SKM-1 treated with dmso at 0.1 percent for 144 hours (cell line): ENCODE results near the gene LRRC8A.

Experiments
- DNase-seq: peaks from one replicate; lab custom pipeline; 2025; ENCODE audit not compliant: unreplicated experiment; lab: John Stamatoyannopoulos, UW

The LRRC8A gene

DNA sequence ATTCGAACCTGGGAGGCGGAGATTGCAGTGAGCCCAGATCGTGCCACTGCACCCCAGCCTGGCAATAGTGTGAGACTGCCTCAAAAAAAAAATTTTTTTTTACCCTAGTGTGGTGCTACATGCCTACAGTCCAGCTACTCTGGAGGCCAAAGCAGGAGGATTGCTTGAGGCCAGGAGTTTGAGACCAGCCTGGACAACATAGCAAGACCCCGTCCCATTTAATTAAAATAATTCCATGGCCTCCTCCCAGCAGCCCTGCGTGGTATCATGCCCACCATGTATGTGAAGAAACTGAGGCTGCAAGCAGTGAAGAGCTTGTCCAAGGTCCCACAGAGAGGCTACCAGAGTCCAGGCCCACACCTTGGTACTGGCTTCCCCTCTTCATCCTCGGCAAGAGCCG lies 19.4 kb downstream of the LRRC8A start:
- no peak for DNase-seq

DNA sequence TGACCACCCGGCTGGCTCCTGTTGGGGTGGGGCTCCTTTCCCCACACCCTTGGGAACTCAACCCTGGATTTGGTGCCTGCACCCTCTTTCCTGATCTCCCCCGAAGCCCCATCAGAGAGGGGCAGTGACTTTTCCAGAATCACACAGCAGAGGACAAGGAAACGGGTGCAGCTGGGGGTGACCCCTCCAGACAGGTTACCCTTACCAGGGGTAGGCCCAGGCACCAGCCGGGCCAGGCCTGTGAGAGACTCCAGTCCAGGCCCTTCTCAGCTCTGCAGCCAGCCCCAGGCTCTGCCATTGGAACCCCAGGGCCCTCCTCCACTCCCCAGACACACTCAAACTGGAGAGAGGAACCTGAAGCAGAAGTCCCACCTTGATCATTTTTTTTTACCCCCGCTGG lies 19.9 kb downstream of the LRRC8A start:
- no peak for DNase-seq

DNA sequence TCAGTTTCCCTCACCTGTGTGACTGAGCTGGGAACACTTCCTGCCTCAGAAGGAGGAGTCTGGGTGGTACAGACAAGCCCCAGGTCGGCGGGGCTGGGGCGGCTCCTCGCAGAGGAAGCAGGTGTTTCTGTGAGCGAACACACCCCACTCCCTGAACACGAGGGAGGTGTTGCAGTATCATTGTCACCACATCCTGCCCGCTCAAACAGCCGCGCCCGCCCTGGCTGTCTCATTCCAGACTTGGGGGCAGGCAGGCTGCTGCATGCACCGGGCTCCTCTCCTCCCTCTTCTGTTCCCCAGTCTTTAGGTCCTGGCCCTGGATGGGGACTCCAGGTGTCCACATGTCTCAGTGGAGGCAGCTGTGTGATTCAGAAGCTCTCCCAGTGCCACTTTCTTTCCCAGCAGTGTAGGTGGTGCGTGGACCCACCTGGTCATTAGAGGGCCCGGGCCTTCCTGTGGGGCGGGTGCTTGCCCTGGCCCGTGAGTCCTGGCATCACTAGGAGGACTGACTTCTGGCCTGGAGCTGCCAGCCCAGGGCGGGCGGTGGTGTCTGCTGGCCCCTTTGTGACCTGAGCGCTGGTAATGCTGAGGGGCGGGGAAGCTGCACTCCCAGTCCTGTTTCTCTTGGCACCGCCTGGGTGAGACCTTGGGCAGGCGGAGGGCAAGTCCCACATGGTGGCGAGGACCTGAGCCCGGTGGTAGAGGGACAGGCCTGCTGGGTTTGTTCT lies 20.6 kb downstream of the LRRC8A start:
- no peak for DNase-seq

DNA sequence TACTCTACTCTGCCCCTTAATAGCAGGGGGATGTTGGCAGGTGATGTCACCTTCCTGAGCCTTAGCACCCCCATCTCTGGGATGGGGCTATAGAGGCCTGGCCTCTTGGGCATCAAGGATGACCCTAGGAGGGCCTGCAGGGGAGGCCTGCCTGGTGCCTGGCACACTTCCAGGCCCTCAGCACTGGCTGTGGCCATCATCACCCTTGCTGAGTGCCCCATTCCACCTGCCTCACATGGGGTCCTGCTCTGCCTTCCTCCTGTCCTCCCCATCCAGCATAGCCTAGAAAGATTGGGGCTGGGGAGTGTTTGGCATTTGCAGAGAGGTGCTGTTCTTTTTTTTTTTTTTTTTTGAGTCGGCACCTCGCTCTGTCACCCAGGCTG lies 21.1 kb downstream of the LRRC8A start:
- no peak for DNase-seq

DNA sequence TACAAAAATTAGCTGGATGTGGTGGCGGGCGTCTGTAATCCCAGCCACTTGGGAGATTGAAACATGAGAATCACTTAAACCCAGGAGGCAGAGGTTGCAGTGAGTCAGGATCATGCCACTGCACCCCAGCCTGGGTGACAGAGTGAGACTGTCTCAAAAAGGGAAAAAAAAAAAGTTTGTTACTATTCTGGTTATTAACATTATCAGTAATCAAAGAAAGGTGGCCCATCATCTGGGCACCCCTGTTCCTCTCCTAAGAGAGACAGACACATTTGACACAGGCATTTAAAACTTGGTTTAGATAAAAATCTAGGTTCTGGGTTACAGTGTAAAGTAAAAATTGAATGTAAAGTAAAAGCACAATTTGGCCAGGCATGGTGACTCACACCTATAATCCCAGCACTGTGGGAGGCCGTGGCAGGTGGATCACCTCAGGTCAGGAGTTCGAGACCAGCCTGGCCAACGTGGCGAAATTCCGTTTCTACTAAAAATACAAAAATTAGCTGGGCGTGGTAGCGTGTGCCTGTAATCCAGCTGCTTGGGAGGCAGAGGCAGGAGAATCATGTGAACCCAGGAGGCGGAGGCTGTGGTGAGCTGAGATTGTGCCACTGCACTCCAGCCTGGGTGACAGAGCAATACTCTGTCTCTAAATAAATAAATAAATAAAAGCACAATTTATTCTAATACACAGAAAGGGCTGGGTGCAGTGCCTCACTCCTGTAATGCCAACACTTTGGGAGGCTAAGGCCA lies 22.1 kb downstream of the LRRC8A start:
- DNase-seq = no peak

DNA sequence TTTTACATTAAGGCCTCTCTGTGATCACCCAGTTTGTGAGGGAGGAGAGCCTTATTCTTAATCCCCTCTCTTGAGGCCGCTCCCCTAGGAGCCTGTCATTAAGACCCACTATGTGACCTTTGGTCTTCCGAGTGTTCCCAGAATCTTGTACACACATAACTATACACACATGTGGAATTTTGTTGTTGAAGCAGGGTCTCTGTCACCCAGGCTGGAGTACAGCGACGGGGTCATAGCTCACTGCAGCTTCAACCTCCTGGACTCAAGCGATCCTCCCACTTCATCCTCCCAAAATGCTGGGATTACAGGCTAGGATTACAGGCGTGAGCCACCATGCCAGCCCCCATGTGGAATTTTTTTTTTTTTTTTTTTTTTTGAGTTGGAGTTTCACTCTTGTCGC lies 24.0 kb downstream of the LRRC8A start:
- DNase-seq = no peak

DNA sequence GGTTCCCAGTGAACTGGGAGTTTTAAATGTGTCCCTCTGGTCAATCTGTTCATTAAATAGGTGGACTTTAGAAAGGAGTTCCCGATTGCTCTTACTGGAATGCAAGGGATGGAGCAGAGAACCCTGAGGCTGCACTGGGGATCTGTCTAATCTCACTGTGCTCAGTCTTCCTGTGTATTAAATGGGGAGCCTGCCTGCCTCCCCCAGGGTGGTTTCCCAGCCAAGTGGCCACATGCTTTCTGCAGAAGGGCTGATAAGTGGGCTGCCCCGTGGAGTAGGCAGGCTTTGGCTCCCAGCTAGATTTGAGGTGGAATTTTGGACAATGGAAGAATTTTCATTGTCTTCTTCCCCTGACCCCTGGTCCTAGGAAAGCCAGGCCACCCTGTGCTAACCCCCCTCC lies 24.8 kb downstream of the LRRC8A start:
- no peak for DNase-seq

DNA sequence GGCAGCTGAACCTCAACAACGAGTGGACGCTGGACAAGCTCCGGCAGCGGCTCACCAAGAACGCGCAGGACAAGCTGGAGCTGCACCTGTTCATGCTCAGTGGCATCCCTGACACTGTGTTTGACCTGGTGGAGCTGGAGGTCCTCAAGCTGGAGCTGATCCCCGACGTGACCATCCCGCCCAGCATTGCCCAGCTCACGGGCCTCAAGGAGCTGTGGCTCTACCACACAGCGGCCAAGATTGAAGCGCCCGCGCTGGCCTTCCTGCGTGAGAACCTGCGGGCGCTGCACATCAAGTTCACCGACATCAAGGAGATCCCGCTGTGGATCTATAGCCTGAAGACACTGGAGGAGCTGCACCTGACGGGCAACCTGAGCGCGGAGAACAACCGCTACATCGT lies 26.4 kb downstream of the LRRC8A start:
- DNase-seq = no peak

DNA sequence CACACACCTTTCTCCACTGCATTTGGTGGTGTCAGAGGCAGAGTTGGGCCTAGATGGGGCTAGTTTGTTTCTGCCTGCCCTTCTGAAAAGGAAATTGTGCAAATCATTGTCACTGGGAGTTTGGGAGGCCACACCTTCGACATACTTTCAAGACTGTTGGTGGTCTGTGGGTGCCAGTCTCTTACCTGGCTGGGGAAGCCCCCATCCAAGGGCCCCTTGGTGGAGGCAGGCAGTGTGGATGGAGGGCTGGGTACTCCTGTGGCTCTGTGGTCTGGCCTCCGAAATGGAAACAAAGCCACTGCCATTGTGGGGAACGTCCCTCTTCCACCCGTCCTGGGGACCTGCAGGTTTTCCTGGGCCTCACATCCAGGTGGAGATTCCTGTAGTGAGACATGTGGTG lies 27.9 kb downstream of the LRRC8A start:
- no peak for DNase-seq

DNA sequence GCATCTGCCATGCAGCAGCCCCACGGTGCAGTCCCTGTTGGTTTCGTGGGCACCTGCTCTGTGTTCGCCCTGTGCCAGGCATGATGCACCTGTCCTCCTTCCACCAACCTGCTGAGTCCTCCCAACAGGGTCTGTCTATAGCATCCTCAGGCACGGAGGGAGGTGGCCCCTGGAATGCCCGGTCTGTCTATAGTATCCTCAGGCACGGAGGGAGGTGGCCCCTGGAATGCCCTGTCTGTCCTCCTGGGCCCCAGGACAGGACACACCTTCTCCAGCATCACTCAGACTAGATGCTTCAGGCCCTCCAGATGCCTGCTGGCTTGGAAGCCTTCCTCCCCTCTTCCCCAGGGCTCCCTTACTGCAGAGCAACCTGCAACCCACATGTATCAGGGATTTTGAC lies 29.0 kb downstream of the LRRC8A start:
- DNase-seq = no peak

DNA sequence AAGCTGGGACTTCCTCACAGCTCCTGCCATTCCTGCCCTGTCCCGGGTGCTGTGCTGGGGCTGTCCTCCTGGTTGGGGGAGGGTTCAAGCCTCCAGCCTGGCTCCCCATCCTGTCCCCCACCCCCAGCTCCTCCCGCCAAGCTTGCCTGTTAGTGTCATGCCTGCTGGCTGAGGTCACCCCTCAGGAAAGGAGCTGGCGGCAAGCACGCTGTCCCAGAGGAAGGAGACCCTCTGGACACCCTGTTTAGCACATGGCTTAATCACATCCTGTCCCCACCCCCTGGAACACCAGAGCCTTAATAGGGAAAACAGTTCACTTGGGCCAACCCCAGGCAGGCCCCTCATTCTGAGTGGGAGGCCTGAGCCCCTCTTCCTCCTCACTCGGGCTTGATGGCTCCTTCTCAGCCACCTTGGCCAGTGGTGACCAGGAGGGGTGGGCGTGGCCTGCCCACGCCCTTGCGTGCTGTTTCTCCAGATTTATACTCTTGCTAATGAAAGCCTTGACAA lies 29.6 kb downstream of the LRRC8A start:
- DNase-seq = no peak

DNA sequence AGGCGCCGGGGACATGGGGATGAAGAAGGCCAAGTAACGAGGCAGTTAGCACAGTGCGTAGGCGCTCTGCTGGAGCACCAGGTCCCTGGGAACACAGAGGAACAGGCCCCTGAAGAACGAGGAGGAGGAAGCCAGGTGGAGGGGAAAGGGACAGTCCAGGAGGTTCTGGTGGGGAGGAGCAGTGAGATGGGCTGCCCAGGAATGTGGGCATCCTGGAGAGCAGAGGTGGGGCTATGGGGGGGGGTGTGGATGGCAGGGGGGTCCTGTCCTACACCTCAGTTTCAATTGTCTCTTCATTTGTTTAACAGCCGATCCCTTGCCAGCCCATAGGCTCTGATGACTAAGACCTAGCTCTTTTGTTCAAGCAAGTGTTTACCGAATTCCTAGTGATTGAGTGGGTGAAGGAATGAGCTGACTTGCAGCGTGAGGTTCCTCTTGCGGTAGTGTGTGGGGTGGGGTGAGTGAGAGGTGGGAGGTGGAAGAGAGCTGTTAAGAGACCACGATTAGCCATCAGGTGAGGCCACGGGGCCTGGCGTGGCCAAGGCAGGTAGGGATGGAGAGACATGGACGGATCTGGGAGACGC lies 30.4 kb downstream of the LRRC8A start:
- DNase-seq = no peak

DNA sequence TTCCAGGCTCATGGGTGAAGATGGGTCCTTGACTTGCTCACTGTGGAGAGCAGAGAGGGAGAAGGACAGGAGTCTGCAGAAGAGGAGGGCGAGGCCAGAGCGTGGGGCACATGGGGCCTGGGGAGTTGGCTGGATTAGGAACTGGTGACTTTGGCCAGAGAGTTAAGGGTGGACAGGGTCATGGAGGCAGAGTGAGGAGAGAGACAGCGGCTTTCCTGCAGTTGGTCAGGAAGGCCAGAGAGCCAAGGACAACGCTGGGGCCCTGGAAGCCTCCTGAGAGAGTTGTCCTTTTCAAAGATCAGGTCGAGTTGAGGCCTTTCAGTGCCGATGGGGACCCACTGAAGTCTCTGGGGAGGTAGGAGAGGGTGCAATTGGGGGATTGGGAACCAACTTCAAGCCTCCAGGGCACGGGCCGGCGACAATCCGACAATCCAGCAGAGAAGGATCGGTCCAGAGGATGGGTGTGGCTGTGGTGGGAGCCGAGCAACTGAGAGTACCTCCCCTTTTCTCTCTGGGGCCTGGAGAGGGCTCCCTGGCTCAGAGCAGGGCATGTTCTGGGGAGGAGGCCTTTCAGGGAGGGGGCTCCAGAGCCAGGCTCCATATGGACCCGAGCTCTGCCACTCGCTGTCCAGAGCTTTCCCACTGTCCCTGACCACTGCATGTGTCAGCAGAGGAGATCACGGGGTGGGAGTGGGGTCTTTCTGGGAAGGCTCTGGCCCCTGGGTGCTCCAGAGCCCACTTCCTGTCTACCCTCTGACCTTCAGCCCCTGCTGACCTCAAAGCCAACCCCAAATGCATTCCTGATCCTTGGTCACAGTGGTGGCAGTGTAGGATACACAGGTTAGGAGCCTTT lies 31.3 kb downstream of the LRRC8A start:
- DNase-seq = no peak

DNA sequence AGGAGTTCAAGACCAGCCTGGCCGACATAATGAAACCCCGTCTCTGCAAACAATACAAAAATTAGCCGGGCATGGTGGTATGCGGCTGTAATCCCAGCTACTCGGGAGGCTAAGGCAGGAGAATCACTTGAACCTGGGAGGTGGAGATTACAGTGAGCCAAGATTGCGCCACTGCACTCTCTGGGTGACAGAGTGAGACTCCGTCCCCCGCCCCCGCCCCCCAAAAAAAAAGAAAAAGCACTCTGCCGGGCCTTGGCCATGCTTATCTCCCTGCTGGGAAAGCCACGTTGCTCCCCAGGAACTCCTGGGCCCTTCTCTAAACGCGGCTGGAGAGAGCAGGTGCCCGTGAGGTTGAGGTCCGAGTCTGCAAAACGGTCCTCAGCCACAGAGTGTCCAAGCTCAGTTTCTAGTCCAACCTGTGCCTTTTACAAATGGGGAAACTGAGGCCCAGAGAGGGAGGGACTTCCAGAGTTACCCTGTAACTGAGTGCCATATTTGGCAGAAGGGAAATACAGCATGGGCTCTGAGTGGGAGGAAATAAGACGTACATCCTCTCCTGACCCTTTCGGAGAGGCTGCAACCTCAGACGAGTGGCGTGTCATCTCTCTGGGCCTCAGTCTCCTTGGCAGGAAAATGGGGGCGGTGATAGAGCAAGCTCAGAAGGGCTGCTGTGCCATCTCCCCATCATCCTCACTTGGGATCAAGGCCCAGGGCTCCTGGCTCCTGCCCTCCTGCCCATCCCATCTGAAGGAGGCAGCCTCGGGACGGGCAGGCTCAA lies 32.3 kb downstream of the LRRC8A start:
- DNase-seq = no peak

DNA sequence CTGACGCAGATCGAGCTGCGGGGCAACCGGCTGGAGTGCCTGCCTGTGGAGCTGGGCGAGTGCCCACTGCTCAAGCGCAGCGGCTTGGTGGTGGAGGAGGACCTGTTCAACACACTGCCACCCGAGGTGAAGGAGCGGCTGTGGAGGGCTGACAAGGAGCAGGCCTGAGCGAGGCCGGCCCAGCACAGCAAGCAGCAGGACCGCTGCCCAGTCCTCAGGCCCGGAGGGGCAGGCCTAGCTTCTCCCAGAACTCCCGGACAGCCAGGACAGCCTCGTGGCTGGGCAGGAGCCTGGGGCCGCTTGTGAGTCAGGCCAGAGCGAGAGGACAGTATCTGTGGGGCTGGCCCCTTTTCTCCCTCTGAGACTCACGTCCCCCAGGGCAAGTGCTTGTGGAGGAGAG lies 34.3 kb downstream of the LRRC8A start:
- no peak for DNase-seq

DNA sequence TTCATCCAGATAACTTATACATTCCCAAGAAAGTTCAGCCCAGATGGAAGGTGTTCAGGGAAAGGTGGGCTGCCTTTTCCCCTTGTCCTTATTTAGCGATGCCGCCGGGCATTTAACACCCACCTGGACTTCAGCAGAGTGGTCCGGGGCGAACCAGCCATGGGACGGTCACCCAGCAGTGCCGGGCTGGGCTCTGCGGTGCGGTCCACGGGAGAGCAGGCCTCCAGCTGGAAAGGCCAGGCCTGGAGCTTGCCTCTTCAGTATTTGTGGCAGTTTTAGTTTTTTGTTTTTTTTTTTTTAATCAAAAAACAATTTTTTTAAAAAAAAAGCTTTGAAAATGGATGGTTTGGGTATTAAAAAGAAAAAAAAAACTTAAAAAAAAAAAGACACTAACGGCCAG lies 34.8 kb downstream of the LRRC8A start:
- DNase-seq = no peak

DNA sequence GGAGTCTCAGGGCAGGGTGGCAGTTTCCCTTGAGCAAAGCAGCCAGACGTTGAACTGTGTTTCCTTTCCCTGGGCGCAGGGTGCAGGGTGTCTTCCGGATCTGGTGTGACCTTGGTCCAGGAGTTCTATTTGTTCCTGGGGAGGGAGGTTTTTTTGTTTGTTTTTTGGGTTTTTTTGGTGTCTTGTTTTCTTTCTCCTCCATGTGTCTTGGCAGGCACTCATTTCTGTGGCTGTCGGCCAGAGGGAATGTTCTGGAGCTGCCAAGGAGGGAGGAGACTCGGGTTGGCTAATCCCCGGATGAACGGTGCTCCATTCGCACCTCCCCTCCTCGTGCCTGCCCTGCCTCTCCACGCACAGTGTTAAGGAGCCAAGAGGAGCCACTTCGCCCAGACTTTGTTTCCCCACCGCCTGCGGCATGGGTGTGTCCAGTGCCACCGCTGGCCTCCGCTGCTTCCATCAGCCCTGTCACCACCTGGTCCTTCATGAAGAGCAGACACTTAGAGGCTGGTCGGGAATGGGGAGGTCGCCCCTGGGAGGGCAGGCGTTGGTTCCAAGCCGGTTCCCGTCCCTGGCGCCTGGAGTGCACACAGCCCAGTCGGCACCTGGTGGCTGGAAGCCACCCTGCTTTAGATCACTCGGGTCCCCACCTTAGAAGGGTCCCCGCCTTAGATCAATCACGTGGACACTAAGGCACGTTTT lies 35.4 kb downstream of the LRRC8A start:
- DNase-seq = no peak

DNA sequence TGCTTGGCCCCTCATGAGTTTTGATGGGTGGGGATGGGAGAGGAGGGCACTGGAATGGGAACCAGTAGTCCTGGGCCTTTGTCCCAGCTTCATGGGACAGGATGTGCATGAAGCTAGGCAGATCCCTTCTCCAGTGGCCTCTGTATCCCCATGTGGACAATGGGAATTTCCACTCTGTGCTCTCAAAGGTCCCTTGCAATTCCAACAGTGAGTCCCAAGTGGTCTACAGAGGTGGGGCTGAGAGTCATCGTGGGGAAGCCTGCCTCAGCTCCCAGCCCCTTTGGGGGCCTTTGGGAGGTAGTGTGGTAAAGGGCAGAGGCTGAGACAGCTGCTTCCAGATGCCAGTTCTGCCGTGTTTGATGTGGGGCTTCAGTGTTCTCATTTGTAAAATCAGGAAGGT lies 37.0 kb downstream of the LRRC8A start:
- DNase-seq = no peak

DNA sequence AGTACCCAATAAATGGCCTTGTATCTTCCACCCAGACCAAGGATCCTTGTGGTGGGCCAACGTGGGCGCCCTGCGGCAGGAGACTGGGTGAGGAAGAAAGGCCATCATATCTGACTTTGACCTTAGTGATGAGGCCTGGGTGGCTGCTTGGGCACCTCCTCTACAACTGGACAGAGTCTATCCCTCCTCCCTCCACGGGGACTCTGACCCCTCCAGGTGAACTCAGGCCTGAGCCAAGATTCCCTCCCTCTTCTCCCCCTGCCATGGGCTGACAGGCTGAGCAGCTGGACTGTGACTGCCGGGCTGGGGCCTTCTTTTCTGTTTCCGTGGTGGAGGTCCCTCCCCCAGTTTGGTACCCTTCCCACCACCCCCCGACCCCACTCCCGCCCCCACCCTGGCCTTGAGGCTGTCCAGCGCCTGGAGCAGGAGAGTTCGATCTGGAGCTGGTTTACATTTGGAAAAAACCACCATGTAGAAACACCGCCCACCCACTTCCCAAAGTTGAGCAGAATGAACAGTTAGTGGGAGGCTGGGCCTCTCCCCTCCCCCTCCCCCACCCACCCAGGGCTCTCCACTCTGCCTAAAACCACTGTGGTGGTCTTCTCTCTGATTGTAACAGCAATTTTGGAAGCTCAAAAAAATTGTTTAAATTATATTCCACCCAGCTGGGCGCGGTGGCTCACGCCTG lies 37.6 kb downstream of the LRRC8A start:
- no peak for DNase-seq
